GM13976 (cell line): ENCODE results near the gene TSHZ2.

ENCODE experiments used
- DNase-seq: peaks from one replicate; pipeline ENCODE4 v3.0.0; 2012; ENCODE audit warnings: low spot score
- CTCF ChIP-seq: IDR thresholded peaks from 2 replicates; pipeline ENCODE4 v1.5.1; 2012; ENCODE audit warnings: borderline replicate concordance, mild to moderate bottlenecking; ENCODE audit not compliant: insufficient read depth; ENCODE audit errors: extremely low read depth, missing control alignments, control extremely low read depth
- in situ Hi-C: fragments of 300-500 bp; cut with MboI; formaldehyde crosslinking; loops from one replicate; pipeline ENCODE4 v1.12.0; 2022; ENCODE audit warnings: low sequenced_read_pairs, mixed read lengths, inconsistent platforms; ENCODE audit not compliant: unreplicated experiment

TSHZ2 gene

GRCh38 chr20:53092772-53093300 is 120.7 kb downstream of the TSHZ2 start:
- DNase-seq: no peak
- TF ChIP-seq CTCF: no peak
- in situ Hi-C loops: no loop called here

- DNase-seq: no peak
- in situ Hi-C loops: no loop called here
- TF ChIP-seq CTCF: no peak
These were observed 125.2 kb downstream of the TSHZ2 start for GRCh38 chr20:53097371-53097770.

- DNase-seq: no peak
- in situ Hi-C loops: no loop called here
- no peak for TF ChIP-seq CTCF
These were observed 125.6 kb downstream of the TSHZ2 start for GRCh38 chr20:53097791-53098190.

GRCh38 chr20:53098621-53099020 is 126.5 kb downstream of the TSHZ2 start:
- DNase-seq: no peak
- in situ Hi-C loops: no loop called here
- no peak for TF ChIP-seq CTCF

GRCh38 chr20:53099856-53100255 is 127.7 kb downstream of the TSHZ2 start:
- in situ Hi-C loops: no loop called here

GRCh38 chr20:53100476-53100911 is 128.3 kb downstream of the TSHZ2 start:
- TF ChIP-seq CTCF: no peak
- in situ Hi-C loops: no loop called here
- no peak for DNase-seq

More at GRCh38 chr20:53099856-53100255, 127.7 kb downstream of the TSHZ2 start:
- DNase-seq: no peak
- TF ChIP-seq CTCF: no peak
